Left lung (tissue), 10 donors: ENCODE measurements around the gene FAM83D. TPM values are rescaled to one million over a fixed set of nuclear protein-coding genes. Genes with fewer than 3 reads are reported as not detected.

Experiments used
- ATAC-seq: fragments of 200-7000 bp; cut with Tn5 transposase; one replicate; pipeline ENCODE4 v1.9.1; 2020; ENCODE audit warnings: moderate library complexity
- DNase-seq, 4 donors: peaks; one replicate each; pipeline ENCODE4 v3.0.0-alpha.2; 2013 to 2020
- H3K27ac ChIP-seq, 2 donors: fragments of 200-600 bp; sonication (generic) in 1 of 2; one replicate each; pipeline versions ENCODE4 v1.5.0 to v1.8.0; 2020 to 2021
- H3K27me3 ChIP-seq, 2 donors: fragments of 200-600 bp; sonication (generic) in 1 of 2; one replicate each; pipeline versions ENCODE4 v1.5.0 to v1.8.0; 2020 to 2021
- H3K36me3 ChIP-seq, 2 donors: fragments of 200-600 bp; sonication (generic) in 1 of 2; one replicate each; pipeline versions ENCODE4 v1.5.0 to v1.8.0; 2020 to 2021
- H3K4me1 ChIP-seq, 2 donors: fragments of 200-600 bp; one replicate each; pipeline ENCODE4 v1.8.0; 2021
- H3K4me3 ChIP-seq, 2 donors: fragments of 200-600 bp; sonication (generic) in 1 of 2; one replicate each; pipeline versions ENCODE4 v1.5.0 to v1.8.0; 2020 to 2021; ENCODE audit warnings: mild to moderate bottlenecking in 1 of 2
- H3K9me3 ChIP-seq, 2 donors: fragments of 200-600 bp; sonication (generic) in 1 of 2; one replicate each; pipeline versions ENCODE4 v1.5.0 to v1.8.0; 2020 to 2021
- intact Hi-C, 2 donors: fragments of 100-400 bp; cut with DNase I; formaldehyde crosslinking; loops; one replicate each; pipeline versions ENCODE4 v1.11.2 to v1.14.2; 2022
- polyA plus RNA-seq, 6 donors: library from polyadenylated mRNA; unstranded; fragments of 120-200 nt; gene quantifications; one replicate each; pipeline ENCODE4 v1.2.1, GENCODE V29; 2013; ENCODE audit not compliant: insufficient read length in 6 of 6
- total RNA-seq, 2 donors: library from RNA; stranded (reverse); fragmentation: NEBNext Ultra II Directional; extraction: Animal tissue kit (Norgen Biotek cat#: 25700); gene quantifications; one replicate each; pipeline ENCODE4 v1.2.1, GENCODE V29; 2021
- TF ChIP-seq, protein P1 (sequence below), 2 donors: fragments of 200-600 bp; sonication (generic) in 1 of 2; IDR thresholded peaks; one replicate each; pipeline versions ENCODE4 v1.5.0 to v1.8.0; 2021; ENCODE audit warnings: antibody characterized with exemption in 2 of 2
- donor health status: DM: no; HTN: yes; CAD: no.
- donor health status: DM: no; HTN: no; CAD: no.

Gene FAM83D
- total and polyA plus RNA-seq, 8 donors: 1.5 to 28.1 (median 11.7) TPM

DNA sequence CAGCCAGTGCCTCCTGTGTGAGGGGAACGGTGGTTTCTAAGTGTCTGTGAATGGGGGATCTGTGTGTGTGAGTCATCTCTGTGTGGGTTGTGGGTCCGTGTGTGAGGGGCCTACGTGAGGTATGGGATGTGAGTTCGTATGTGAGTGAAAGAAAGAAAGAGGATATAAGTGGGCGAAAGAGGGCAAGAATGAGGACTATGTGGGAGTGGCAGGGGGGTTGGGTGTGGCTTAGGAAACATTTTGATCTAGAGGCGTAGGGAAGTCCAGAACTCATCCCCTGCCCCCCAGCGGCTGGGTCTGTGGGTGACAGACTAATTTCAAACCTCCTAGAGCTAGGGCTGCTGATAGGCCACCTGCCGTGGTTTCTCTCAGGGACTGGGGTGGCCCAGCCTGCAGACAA, 71.4 kb downstream of the FAM83D start:
- intact Hi-C loops: no loop called here
- Histone ChIP-seq H3K27me3 (no peaks in the 10 kb centered on the region), H3K9me3 (no peaks in the 10 kb centered on the region), H3K36me3 (peaks cover 0 to 70% of the 10 kb centered on the region in 2 donors), H3K27ac (no peak overlapping the region), H3K4me1 (no peaks in the 10 kb centered on the region), H3K4me3 (no peak overlapping the region)
- TF ChIP-seq, protein P1, sequence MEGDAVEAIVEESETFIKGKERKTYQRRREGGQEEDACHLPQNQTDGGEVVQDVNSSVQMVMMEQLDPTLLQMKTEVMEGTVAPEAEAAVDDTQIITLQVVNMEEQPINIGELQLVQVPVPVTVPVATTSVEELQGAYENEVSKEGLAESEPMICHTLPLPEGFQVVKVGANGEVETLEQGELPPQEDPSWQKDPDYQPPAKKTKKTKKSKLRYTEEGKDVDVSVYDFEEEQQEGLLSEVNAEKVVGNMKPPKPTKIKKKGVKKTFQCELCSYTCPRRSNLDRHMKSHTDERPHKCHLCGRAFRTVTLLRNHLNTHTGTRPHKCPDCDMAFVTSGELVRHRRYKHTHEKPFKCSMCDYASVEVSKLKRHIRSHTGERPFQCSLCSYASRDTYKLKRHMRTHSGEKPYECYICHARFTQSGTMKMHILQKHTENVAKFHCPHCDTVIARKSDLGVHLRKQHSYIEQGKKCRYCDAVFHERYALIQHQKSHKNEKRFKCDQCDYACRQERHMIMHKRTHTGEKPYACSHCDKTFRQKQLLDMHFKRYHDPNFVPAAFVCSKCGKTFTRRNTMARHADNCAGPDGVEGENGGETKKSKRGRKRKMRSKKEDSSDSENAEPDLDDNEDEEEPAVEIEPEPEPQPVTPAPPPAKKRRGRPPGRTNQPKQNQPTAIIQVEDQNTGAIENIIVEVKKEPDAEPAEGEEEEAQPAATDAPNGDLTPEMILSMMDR (IDR thresholded peaks at IDR 0.05): no peak
- DNase-seq (no peak), ATAC-seq (no peak)

DNA sequence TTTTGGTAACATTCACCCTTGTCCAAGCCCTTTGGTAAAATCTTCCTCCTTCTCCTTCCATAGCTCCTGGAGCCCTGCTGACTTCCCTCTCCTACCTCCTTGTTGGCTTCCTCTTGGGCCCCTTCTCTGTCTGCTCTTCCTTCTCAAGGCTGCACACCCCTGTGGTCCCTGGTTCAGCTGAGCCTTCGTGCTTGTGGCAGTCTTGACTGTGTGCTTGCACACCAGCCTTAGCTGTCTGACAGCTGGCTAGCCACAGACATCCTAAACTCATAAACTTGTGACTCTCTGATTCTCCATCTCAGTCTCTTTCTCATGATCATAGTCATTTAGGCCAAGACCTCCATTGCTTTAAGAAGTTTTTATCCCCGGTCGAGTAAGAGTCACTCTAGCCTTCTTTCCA, 73.0 kb downstream of the FAM83D start:
- ATAC-seq (no peak), DNase-seq (no peak)
- Histone ChIP-seq H3K4me1 (no peaks in the 10 kb centered on the region), H3K9me3 (no peaks in the 10 kb centered on the region), H3K27ac (no peak overlapping the region), H3K27me3 (no peaks in the 10 kb centered on the region), H3K4me3 (no peak overlapping the region), H3K36me3 (peaks cover 0 to 86% of the 10 kb centered on the region in 2 donors)
- intact Hi-C loops: no loop called here
- TF ChIP-seq, protein P1 (IDR thresholded peaks at IDR 0.05): no peak

DNA sequence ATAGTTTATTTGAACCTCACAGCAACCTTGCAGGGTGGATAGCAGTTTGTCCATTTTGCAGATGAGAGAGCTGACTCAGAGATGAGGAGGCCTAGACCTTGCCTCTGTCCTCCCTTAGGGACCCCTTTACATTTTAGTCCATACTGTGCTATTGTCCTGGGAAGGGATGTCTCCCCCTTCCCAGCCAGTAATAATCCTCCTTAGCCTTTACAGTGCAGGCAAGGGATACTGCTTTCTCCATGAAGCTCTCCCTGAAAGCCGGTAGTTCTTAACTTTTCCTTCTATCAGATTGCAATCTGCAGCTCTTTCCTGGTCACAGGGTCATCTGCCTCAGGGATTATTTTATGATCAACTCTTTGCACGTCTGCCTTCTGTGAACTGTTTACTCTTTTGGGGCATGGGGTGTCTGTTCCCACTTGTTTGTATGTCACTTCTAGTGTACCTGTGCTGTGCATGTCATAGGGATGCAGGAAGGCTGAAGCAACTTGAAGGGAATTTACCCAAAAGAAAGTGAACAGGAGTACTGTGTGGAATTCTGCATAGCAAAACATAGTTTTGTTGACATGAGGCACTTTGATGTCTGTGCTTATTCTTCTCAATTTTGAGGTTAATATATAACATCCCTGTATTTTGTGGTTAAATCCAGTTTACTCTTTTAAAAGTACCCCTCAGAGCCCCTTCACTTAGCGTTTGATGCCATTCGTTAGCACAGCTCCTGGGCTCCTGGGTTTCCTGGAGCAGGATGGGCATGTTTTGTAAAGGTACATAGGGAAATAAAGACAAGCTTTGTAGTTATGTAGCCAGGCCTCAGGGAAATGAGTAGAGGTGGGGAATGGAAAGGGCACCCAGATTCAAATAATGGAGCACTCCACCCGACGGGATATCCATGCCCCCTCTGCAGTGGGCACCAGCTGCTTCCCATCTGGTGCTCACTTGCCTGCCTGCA, 74.0 kb downstream of the FAM83D start:
- Histone ChIP-seq H3K4me1 (peaks cover 0 to 4% of the 10 kb centered on the region in 2 donors), H3K27ac (no peak overlapping the region), H3K4me3 (no peak overlapping the region), H3K36me3 (peaks cover 0 to 91% of the 10 kb centered on the region in 2 donors), H3K9me3 (no peaks in the 10 kb centered on the region), H3K27me3 (no peaks in the 10 kb centered on the region)
- ATAC-seq (no peak), DNase-seq (no peak)
- TF ChIP-seq, protein P1 (IDR thresholded peaks at IDR 0.05): no peak
- intact Hi-C loops: no loop called here

Other genes with a start within 250 kb of the FAM83D start
- not detected for gene SLC32A1, start 201.9 kb upstream of the FAM83D start, total RNA-seq
- not detected for gene SLC32A1, start 201.9 kb upstream of the FAM83D start, polyA plus RNA-seq
- 1 to 10 TPM; 6.2 to 6.9 TPM for gene ACTR5, start 178.0 kb upstream of the FAM83D start, total RNA-seq
- gene ACTR5, start 178.0 kb upstream of the FAM83D start, polyA plus RNA-seq: 10 to 100 TPM; 10.5 to 13.6 (median 11.9) TPM
- gene PPP1R16B, start 120.7 kb upstream of the FAM83D start, total RNA-seq: 1 to 10 TPM; 5.4 to 9.8 TPM
- 10 to 100 TPM in 1 of 6 donors, 1 to 10 TPM in 5; 6.3 to 10.8 (median 7.8) TPM for gene PPP1R16B, start 120.7 kb upstream of the FAM83D start, polyA plus RNA-seq
- gene DHX35, start 35.9 kb downstream of the FAM83D start, total RNA-seq: 1 to 10 TPM; 7.5 to 9.1 TPM
- 10 to 100 TPM; 14.9 to 17.7 (median 16.8) TPM for gene DHX35, start 35.9 kb downstream of the FAM83D start, polyA plus RNA-seq